HUDEP-2 (cell line): ENCODE data around the gene MAP7.

ENCODE experiments used
- DNase-seq, 76 experiments: peaks; one replicate each; lab custom pipeline; 2025; ENCODE audit not compliant: unreplicated experiment in 76 of 76; lab: John Stamatoyannopoulos, UW

MAP7 gene

DNA sequence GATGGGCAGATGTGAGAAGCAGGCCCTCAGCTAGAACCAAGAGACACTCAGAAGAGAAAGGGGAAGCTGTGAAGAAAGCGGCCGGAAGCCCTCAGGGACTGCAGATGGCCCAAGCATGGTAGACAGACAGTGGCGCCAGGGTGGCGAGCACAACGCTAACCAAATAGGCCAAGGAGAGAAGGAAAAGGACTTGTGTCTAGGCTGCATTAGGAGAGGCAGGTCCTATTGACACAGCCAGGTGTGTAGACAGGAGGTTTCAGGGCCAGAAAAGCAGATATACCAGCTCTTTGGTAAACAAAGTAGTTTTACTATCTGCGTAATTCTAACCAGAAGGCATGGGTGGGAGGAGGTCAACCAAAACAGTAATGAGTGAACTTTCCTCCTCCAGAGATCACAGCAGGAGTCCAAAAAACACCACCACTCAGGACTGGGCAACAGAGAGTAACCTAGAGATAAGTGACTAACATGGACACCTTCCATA is 15.8 kb upstream of the MAP7 start:
- DNase-seq, result no peak

DNA sequence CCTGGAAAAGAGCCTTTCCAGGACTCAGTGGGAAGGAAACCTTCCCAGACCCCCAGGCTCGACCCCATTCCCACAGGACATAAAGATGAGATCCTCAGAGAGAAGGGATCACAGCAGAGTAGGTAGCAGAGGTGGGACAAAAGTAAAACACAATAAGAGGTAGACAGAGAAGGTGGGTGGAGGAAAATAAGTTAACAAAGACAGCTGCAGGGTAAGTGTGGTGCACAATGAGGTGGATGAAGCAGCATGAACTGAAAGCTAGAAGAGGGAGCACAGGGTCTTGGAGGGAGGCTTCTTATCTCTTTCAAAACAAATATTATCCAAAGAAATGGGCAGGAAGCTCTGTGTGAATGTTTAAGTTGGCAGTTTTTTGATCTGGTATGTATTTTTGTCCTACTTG is 14.0 kb upstream of the MAP7 start:
- no peak for DNase-seq

DNA sequence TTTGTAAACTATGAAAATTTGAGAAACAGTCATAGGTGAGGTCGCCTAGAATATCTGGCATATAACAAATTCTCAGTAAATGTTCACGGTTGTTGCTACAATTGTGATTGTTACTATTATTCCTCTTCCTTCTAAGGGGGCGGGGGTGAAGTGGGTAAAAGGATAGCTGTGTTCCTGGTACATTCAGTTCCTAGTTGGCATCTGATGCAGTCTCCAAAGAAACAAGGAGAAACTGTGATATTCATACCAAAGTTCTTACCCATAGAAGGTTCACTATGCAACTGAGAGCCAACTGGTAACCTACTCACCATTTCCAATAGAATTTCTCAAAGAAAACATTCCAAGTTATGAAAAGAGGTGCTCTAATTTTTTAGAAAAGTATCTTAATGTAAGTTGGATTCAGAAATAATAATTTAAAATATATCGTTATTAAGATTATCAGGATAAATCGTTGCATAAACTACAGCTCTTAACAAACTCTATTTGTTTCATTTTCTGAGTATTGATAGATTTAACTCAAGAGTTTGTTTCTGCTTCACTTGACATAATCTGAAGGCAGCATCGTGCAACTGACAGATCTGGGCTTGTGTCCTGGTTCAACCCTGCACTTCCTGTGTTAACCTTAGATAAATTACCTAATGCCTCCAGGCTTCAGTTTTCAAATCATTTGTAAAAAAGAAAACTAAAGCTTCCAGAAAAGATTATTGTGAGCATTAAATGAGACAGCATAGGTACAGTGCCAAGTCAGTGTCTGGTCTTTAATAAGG is 13.3 kb upstream of the MAP7 start:
- DNase-seq, result no peak

DNA sequence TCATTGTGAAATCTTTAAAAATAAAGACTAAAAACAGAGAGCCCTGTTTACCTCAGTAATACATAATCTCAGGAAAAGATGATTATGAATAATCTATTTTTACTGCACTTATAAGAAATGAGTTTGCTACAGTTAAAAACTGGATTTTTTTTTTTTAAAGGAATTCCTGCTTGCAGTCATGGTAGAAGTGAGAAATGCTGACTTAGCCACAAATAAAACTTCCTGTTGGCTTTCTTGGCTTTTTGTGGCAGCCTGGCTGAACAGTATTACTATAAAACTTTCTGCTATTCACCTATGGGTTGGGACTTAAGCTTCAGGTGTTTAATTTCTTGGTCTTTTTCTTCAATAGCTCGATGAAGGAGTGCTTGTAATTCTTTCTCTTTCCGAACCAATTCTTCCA is 12.0 kb upstream of the MAP7 start:
- no peak for DNase-seq

DNA sequence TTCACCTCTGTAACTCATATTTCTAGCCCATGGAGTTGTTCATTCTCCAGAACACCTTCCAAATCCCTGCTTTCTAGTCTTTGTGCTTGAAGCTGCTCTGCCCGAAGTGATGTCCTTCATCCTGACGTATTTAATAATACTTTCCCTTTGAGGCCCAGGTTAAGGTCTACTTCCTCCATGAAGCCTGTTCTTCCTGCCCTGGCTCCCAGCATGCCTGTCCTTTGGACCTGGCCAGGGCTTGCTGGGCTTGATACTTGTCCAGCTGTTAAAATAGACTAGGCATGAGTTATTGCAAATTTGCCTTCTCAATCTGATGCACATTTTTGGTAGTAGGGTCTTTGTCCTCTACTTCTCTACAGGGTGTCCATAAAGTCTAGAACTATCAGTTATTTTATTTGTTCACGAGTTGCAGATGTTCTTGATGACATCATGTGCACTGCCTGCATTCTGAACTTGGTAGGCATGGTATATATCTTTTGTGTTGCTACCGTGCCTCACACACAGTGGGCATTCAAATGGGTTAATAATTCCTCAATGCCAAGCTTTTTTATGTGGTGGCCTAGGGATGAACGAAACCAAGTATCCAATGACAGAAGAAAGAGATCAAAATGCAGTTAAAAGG is 3.1 kb upstream of the MAP7 start:
- DNase-seq, result no peak

DNA sequence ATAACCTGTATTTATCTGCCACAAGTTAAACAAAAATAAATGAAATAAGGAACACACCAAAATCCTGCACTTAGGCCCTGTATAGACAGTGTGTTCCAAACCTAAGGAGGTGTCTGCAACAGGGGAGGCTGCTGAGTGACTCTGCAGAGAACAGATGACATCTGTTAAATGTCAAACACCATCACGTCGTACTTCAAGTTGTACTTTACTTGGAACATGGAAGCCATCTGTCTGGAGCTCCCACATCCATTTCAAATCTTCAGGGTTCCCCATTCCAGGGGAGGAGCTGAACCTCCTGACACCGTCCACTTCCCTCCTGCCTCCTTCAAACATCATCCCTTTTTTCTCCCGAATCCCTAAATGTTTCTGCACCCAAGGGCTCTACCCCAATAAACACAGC is 1.8 kb upstream of the MAP7 start:
- no peak for DNase-seq

DNA sequence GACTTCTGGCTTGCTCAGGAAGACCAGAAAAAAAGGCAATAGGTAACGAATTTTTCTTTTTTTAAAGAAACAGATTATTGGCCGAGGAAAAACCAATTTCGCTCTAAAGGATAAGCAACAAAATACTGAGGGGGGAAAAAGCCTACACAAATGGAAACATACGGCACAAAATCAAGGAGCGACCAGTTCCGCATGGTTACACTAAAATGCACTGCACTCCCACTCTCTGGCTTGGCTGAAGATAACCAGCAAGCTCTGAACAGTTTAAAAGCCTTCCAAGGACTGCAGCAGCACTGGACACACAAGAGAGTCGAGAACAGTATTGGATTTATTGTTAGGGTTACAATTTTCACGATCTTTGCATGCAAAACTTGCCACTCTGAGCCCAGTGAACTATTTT is 881 bp upstream of the MAP7 start:
- no peak for DNase-seq

DNA sequence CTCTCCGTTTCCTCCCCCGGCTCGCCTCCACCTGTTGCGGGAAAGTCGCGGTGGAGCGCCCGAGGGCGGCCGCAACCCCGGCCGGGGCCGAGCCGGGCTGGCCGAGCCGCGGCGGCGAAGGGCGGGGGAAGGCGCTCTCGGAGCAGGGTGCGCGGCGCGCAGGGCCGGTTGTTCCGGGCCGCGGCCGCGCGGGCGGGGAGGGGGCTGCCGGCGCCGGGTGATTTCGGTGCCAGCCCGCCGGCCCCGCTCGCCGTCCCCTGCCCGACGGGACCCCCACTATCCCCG is 235 bp downstream of the MAP7 start:
- DNase-seq, result no peak

DNA sequence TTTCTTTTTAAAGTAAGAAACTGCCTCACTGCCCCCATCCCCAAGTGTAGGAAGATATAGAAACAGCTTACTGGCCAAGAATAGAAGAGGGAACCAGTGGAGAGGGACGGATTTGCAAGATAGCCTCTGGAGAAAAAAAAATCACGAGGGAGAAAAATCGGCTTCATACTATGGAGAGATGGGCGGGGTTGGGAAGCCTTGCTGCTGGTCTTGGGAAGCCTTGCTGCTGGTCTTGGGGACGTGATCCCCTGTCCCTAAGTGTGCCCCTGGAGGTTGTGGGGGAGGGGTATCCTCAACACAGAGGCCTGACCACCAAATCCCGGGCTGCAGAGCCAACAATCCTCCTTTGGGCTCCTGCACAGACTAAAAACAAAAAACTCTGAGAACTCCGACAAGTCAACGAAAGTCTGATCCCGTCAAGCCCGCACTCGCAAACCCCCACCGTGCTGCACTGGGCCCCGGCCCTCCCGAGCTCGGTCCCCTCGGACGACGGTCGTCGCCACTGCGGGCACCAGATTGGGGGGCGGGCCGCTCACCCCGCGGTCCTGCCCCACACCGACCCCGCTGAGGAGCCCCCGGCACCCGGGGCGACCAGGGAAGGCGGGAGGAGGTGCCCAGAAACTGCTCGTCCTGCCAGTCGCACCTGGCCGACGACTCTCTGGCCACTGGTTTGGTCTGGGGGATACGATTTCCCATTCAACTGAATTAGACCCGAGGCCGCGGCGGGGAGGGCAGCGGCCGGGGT is 750 bp downstream of the MAP7 start:
- no peak for DNase-seq

DNA sequence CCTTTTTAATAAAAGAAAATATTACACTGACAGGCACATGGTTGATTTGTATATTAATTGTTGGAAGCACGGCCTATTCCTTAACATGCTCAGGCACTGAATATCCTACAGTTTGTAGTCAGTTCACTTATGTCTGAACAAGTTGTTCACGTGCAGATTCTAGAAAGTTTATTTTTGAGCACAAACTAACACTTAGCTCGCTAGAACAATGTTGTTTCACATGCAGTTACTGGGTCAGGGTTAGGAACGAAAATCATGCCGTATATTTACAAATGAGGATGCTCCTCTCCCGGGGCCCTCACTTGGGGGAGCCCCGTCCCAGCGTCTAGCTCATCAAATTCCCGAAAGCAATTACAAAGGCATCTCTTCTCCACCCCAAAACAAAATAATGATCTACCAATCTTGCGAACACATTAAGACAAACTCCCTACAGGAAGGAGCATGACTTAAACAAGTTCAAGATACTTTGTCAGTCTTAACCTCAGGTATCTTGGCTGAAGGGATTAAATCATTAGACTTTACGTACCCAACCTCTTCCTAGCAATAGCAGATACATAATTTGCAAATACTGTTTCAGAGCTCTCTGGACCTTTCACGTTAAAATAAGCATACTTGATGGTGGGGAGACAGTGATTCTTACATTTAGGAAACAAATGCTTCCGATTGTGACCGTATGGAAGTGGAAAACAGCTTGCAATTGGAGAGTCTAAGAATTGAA is 1.5 kb downstream of the MAP7 start:
- no peak for DNase-seq

DNA sequence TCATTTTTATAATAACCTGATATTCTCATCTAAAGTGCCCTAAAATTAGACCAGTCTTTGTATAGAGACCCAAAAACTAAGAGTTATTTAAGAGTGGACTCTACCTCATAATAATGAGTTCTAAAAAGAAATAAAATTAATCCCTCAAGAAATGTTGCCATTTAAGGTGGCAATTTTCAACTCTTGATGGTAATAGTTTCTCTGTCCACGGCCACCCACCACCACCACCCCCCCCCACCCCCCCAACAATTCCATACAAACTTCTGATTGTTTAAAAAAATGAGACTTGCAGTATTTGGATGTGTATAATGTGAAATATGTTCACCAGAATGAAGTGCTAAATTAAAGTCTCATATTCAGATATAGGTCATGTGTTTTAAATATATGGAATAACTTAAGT is 2.4 kb downstream of the MAP7 start:
- no peak for DNase-seq

DNA sequence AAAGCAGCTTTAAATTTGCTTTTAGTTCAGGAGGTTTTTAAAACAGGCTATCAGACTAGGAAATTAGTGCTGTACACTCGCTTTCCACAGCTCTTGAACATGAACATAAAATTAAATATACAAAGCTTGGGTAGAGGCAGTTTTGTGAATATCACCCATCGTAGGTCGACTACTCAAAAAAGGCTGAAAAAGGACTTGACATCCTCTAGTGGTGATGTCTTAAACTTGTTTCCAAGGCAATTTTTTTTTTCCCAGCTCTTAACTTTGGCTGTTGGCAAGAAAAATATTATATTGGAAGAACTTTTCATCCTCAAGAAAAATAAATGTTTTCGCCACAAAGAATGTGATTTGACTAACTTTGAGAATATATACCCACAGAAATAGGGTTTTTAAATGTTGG is 2.9 kb downstream of the MAP7 start:
- peak in 3 of 76 experiments; percentile 6 to 22 (median 14) for DNase-seq

DNA sequence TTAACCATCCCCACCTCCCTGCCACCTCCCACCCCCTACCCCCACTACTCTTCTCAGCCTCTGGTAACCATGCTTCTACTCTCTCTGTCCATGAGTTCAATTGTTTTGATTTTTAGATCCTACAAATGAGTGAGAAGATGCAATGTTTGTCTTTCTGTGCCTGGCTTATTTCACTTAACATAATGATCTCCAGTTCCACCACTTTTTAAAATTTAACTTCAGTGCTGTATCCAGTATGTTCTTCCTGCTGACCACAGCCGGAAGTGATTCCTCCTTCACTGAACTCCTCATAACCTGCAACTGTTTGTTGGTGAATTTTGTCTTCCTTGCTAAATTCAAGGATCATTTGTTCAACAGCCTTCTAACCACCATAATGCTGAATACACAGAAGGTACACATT is 3.9 kb downstream of the MAP7 start:
- DNase-seq, result no peak

DNA sequence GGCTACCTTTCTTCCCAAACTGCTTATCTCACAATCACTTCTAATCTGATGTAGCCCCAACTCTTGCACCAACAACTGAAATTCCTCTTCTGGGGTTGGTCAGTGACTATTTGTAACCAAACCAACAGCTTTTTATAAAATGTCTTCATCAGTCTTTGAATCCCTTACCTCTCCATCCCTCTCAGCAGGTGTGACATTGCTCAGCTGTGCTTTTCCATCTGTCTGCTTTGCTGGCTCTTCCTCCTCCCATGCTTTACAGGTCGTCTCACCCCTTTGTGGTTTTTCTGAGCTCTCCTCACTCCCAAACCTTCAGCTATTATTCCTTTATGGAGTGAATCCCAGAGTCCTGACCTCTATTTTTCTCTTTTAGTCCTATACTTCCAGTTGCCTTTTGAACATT is 5.9 kb downstream of the MAP7 start:
- DNase-seq, result no peak

DNA sequence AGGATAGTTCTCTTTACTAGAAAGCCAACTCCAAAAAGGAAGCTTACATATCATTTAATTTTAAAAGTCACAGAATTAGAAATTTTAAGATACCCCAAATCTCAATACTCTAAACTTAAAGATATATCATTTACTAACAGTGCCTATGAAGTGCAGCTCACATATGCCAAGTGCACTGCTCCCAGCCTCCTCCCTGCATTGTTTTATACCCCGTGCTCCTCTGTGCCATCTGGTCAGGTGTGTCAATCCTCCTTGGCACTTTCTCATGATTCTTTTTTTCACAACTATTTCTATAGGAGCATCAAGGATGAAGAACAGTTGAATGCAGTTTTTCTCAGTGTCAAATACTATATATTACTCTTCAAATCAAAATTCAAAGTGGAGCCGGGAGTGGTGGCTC is 8.8 kb downstream of the MAP7 start:
- DNase-seq, result no peak

DNA sequence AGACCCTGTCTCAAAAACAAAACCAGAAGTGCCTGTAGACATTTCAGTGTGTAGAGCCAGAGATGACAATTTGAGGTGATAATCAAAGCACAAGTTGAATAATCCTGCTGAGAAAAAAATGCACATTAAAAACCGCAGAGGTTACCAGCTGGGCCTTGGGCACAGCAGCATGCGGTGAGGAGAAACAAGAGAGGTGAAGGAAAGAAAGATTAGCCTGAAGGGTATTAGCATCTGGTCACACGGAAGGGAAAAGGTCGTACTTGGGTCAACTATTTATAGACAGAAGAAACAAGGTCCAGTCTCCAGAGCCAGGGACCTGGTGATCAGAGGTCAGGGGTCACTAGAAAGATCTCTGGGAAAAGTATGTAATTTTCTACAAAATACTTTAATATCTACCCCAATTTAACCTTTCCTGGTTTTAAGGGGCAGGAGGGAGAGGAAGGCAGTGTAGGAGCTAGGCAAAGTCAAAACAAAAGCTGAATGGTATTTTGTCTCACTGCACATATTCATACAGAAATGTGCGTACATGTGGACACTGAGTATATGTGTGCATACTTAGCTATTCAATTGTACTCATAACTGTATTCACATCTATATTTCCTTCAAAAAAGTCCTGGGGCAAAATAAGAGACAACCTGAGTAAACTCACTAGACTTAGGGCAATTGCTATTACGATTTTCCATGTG is 10.1 kb downstream of the MAP7 start:
- no peak for DNase-seq

DNA sequence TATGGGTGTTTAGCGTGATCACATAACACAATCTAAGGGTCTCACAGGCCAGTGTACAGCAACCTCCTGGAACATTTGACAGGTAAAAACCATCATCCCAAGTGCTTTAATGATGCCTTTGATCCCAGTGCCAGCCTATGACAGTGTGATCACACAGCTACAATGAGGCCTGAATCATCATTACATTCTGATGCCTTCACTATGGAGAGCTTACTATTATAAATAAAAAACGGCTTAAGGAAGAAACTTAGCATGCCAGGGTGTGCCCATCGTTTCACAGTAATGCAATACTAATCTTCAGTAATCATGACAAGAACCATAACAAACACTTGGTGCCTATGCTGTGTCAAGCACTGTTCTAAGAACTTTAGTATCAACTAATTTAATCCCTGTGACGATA is 11.4 kb downstream of the MAP7 start:
- DNase-seq, result no peak

DNA sequence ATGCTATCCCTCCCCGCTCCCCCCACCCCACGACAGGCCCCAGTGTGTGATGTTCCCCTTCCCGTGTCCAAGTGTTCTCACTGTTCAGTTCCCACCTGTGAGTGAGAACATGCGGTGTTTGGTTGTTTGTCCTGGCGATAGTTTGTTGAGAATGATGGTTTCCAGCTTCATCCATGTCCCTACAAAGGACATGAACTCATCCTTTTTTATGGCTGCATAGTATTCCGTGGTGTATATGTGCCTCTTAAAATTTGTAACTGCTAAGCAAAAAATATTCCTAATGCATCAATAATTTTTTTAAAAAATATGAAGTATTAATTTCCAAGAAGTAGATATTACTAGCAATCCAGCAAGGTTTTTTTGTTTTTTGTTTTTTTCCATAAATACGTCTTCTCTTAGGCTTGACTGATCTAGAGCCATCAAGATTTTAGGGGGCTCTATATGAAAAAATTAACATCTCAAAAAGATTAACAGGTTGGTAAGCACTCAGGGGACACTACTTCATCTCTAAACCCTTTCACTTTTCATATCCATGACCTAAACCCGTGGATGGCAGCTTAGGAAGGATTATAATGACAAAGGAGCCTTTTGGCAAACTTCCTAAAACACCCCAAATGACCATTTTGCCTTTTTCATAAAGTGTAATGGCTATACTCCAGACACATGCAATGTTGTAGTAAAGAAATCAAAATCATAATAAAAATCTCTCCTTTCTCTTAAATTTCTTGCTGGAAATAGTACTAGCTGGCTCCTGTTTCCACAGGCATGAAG is 14.2 kb downstream of the MAP7 start:
- no peak for DNase-seq

DNA sequence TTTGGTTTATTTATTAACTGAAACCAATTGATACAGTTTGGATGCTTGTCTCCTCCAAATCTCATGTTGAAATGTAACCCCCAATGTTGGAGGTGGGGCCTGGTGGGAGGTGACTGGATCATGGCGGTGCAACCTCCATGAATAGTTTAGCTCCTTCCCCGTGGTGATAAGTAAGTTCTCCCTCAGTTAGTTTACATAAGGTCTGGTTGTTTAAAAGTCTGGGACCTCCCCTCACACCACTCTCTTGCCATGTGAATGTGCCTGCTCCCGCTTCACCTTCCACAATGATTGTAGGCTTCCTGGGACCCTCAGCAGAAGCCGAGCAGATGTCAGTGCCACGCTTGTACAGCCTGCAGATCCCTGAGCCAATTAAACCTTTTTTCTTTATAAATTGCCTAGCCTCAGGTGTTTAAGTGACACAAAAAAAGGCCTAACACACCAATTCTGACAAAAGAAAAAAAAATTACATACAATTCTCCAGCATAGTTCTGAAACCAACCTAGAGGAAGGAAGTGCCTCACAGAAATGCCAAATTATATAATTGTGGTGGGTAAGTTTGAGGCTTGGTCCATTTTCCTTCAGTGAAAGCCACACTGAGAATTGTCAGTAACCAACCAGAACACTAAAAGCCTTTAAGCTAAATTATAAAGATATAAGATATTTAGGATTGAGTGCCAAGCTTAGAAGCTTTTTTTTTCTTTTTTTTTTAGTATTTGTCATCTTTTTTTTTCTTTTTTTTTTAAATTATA is 15.0 kb downstream of the MAP7 start:
- no peak for DNase-seq
